ENCODE measurements around the gene TBKBP1. TPM values are rescaled to one million over a fixed set of nuclear protein-coding genes. Genes with fewer than 3 reads are reported as not detected.
"Not testable (repeated sequence)": the region's sequence is repeated elsewhere in the genome, so short reads cannot be mapped to it uniquely, and the experiment has no call there.

Gene TBKBP1
- total RNA-seq, 4 donors from 2014 or later = 3.1 to 12.7 (median 7.9) TPM

DNA sequence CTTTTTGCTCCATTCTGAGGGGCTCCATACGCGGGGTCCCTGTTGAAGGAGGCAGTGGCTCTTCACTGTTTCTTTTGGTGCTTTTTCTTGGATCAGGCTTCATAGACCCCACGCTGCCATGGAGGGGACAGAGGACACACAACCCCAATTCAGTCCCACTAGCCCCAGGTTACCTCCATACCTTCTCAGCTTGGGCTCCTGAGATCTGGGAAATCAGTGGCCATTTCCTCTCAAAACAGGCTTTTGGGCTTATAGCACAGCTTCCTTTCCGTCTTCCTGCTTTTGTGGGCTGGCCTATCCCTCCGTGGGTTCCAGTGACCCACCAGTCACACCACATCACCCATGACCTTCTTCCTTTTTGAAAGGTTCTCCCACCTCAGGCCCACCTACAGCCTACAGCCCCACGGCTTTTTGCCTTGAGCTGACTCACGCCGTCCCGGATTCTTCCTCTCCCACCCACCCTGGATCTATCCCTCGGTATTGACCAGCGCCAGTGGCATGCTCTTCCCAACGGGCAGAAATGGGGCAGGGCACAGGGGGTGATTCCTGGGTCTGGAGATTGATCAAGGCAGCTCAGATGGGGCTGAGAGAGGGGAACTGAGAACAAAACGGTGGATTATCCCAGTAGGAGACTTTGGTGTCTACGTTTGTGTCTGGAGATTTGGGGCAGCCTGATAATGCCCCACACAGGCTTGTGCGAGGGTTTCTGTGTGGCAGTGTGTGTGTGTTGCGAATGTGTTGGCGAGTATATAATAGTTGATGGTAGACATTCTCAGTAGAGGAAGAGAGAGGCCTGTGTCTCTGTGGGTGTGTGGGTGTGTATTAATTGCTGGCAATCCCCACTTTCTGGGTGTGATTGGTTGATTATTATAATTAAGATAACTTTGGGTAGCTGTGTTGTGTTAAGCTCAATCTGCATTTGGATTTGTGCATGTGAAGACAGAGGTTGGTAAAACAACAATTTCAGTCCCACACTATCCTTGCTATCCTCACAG is 42.8 kb downstream of the TBKBP1 start:
- H3K9me3 ChIP-seq = no peaks in the 10 kb centered on the region
- WGBS, 2 donors = 64 to 73% methylated on average over 14 to 16 of the region's 17 CpGs
- H3K36me3 ChIP-seq = no peaks in the 10 kb centered on the region
- no peak for TF ChIP-seq POLR2A (IDR thresholded peaks at IDR 0.05)
- TF ChIP-seq, protein P1, sequence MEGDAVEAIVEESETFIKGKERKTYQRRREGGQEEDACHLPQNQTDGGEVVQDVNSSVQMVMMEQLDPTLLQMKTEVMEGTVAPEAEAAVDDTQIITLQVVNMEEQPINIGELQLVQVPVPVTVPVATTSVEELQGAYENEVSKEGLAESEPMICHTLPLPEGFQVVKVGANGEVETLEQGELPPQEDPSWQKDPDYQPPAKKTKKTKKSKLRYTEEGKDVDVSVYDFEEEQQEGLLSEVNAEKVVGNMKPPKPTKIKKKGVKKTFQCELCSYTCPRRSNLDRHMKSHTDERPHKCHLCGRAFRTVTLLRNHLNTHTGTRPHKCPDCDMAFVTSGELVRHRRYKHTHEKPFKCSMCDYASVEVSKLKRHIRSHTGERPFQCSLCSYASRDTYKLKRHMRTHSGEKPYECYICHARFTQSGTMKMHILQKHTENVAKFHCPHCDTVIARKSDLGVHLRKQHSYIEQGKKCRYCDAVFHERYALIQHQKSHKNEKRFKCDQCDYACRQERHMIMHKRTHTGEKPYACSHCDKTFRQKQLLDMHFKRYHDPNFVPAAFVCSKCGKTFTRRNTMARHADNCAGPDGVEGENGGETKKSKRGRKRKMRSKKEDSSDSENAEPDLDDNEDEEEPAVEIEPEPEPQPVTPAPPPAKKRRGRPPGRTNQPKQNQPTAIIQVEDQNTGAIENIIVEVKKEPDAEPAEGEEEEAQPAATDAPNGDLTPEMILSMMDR (IDR thresholded peaks at IDR 0.05) = no peak
- intact Hi-C loops (cut with DNase I) = no loop called here
- H3K4me3 ChIP-seq = no peak overlapping the region
- H3K27ac ChIP-seq = no peak overlapping the region
- H3K27me3 ChIP-seq = peaks cover 6 to 79% (median 10%) of the 10 kb centered on the region in 4 donors
- peaks cover 5 to 19% (median 16%) of the 10 kb centered on the region in 3 donors for H3K4me1 ChIP-seq
- no peak for DNase-seq

DNA sequence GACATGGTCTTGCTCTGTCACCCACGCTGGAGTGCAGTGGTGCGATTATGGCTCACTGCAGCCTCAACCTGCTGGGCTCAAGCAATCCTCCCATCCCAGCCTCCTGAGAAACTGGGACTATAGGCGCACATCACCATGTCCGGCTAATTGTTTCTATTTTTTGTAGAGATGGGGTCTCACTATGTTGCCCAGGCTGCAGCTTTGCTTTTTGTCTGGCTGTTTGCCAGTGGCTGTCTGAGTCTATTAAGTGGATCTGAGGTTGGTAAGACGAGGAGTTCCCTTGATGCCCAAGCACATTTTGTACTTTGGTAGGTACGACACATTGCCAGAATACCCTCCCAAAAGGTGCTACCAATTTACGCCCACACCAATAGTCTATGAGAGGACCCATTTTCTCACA is 44.2 kb downstream of the TBKBP1 start:
- Histone ChIP-seq H3K4me1 (peaks cover 1 to 15% (median 10%) of the 10 kb centered on the region in 3 donors), H3K27ac (no peak overlapping the region), H3K36me3 (no peaks in the 10 kb centered on the region), H3K27me3 (peaks cover 0 to 79% (median 6%) of the 10 kb centered on the region in 4 donors), H3K4me3 (no peak overlapping the region), H3K9me3 (no peaks in the 10 kb centered on the region)
- no peak for TF ChIP-seq POLR2A (IDR thresholded peaks at IDR 0.05)
- TF ChIP-seq, protein P1 (IDR thresholded peaks at IDR 0.05) = no peak
- DNase-seq = no peak
- intact Hi-C loops (cut with DNase I) = no loop called here
- WGBS, 2 donors = 82 to 93% methylated on average over 7 of the region's 7 CpGs

GRCh38 chr17:47739150-47739549 is 45.2 kb downstream of the TBKBP1 start:
- TF ChIP-seq POLR2A (IDR thresholded peaks at IDR 0.05) = no peak
- TF ChIP-seq, protein P1 (IDR thresholded peaks at IDR 0.05) = no peak
- H3K4me3 ChIP-seq = no peak overlapping the region
- no peaks in the 10 kb centered on the region for H3K36me3 ChIP-seq
- intact Hi-C loops (cut with DNase I) = no loop called here
- no peaks in the 10 kb centered on the region for H3K9me3 ChIP-seq
- H3K27me3 ChIP-seq = peaks cover 0 to 79% (median 5%) of the 10 kb centered on the region in 4 donors
- no peak overlapping the region for H3K27ac ChIP-seq
- 79 to 80% methylated on average over 4 to 5 of the region's 8 CpGs for WGBS, 2 donors
- peaks cover 0 to 5% (median under 1%) of the 10 kb centered on the region in 3 donors for H3K4me1 ChIP-seq
- DNase-seq = no peak

DNA sequence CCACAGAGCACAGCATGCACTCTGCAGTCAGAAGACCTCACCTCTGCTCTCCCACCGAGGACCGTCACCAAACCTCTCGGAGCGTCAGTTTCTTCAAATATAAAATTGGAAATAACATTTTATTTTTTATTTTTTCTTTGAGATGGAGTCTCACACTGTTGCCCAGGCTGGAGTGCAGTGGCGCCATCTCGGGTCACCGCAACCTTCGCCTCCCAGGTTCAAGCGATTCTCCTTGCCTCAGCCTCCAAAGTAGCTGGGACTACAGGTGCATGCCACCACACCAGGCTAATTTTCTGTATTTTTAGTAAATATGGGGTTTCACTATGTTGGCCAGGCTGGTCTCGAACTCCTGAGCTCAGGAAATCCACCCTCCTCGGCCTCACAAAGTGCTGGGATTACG is 46.0 kb downstream of the TBKBP1 start:
- WGBS, 2 donors = 78 to 85% methylated on average over 9 to 12 of the region's 12 CpGs
- DNase-seq; intact Hi-C loops (cut with DNase I): not testable (repeated sequence)

DNA sequence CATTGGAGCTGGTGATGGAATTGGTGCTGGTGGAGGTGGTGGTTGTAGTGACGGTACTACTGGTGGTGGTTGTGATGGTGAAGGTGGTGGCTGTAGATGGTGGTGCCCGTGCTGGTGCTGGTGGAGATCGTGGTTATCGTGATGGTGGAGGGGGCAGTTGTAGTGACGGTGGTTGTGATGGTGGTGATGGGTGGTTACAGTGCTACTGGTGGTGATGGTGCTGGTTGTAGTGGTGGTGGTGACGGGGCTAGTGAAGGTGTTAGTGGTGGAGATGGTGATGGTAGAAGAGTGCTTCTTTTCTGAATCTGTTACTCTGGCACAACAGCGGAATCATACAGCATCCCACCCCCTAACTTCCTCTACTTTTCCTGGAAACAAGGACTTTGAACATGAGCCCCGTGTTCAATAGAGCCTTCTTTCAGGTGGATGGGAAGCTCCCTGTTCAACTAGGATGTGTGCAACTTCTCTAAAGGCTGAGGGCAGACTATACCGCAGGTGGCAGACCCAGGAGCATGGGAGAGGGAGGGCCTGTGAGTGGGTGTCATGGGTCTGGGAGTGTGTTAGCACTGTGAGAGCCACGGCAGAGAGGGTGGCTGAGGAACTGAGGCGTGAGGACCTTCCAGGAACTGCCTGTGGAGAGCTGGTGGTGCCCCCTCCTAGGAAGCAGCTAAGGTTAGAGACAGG is 47.3 kb downstream of the TBKBP1 start:
- no peak overlapping the region for H3K4me3 ChIP-seq
- H3K27me3 ChIP-seq = peaks cover 0 to 81% (median 5%) of the 10 kb centered on the region in 4 donors
- no peaks in the 10 kb centered on the region for H3K9me3 ChIP-seq
- H3K4me1 ChIP-seq = peaks cover 0 to 5% (median 0%) of the 10 kb centered on the region in 3 donors
- 77 to 79% methylated on average over 11 of the region's 11 CpGs for WGBS, 2 donors
- H3K27ac ChIP-seq = no peak overlapping the region
- no peak for TF ChIP-seq POLR2A (IDR thresholded peaks at IDR 0.05)
- TF ChIP-seq, protein P1 (IDR thresholded peaks at IDR 0.05) = no peak
- intact Hi-C loops (cut with DNase I) = no loop called here
- no peaks in the 10 kb centered on the region for H3K36me3 ChIP-seq
- DNase-seq = no peak

More for the DNA sequence above, 46.0 kb downstream of the TBKBP1 start:
- not testable (repeated sequence) for H3K27ac ChIP-seq, H3K4me1 ChIP-seq, H3K36me3 ChIP-seq, H3K4me3 ChIP-seq, H3K9me3 ChIP-seq
- peaks cover 0 to 79% (median 5%) of the 10 kb centered on the region in 4 donors for H3K27me3 ChIP-seq

Data from esophagus squamous epithelium (tissue), 5 donors.